PC-9 (cell line): ENCODE data around the gene SLC38A8.

Source experiments
- EZH2 ChIP-seq: fragments of 200-600 bp; sonication (generic); IDR thresholded peaks from 2 replicates; pipeline ENCODE4 v1.8.0; 2017; ENCODE audit warnings: antibody characterized with exemption, low read depth
- TF ChIP-seq, protein P1 (sequence below): fragments of 200-600 bp; sonication (generic); conservative IDR thresholded peaks from 2 replicates; pipeline ENCODE4 v1.6.1; 2017; ENCODE audit warnings: mixed run types, antibody characterized with exemption, mild to moderate bottlenecking, moderate library complexity

DNA sequence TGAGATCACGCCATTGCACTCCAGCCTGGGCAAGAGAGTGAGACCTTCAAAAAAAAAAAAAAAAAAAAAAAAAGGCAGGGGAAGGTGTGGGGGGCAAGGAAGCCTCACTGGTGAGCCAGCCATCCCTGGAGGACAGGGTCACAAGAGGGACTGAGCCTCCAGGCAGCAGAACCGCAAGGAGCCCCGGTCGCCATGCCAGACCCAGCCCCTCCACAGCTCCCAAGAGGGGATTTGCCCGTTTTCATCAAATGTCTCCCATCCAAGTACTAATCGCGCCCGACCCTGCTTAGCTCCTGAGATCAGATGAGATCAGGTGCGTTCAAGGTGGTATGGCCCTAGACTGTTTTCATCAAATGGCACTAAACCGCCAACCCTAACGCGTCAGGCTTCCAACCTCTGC is 2.9 kb downstream of the SLC38A8 start:
- TF ChIP-seq, protein P1, sequence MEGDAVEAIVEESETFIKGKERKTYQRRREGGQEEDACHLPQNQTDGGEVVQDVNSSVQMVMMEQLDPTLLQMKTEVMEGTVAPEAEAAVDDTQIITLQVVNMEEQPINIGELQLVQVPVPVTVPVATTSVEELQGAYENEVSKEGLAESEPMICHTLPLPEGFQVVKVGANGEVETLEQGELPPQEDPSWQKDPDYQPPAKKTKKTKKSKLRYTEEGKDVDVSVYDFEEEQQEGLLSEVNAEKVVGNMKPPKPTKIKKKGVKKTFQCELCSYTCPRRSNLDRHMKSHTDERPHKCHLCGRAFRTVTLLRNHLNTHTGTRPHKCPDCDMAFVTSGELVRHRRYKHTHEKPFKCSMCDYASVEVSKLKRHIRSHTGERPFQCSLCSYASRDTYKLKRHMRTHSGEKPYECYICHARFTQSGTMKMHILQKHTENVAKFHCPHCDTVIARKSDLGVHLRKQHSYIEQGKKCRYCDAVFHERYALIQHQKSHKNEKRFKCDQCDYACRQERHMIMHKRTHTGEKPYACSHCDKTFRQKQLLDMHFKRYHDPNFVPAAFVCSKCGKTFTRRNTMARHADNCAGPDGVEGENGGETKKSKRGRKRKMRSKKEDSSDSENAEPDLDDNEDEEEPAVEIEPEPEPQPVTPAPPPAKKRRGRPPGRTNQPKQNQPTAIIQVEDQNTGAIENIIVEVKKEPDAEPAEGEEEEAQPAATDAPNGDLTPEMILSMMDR, result no peak
- TF ChIP-seq EZH2, result no peak
